ENCODE measurements around the gene GRID1. TPM values are rescaled to one million over a fixed set of nuclear protein-coding genes. Genes with fewer than 3 reads are reported as not detected.

The GRID1 gene
- total RNA-seq, 1 donor from 2014 or later = 0.20 TPM

DNA sequence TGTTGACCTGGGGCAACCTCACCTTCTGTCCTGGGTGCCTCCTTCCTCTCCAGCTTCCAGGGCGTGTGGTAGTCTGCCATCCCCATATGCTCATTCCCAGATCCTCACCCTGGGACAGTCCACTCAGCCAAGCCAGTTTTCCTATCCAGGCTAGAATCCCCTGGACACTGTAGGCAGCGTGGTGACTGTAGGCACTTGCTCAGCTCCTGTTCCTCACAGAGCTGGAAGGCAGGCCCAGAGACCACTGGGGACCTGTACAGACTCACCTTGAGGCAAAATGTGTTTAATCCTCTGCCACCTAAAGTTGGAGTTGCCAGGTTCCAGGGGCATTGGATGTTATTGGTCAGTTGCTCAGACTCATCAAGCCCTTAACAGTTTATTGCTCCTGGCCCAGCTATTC lies 2.4 kb upstream of the GRID1 start:
- no peak for DNase-seq (ENCODE audit: low read depth)

DNA sequence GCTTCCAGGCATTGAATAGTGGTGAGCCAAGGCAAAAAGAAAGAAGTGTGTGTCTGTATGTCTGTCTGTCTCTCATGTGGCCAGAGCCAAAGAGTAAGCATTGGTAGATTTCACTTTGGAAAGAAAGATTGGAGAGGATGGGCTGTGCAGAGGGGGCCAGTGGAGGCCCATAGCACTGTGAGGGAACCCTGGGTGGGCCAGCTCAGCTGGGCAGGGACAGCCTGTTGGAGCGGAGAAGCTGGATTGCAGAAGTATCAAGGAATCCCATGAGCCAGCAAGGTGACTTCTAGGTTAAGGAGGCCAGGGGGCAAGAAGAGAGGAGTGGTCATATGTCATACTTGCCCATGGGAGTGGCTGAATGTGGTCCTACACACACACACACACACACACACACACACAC lies 1.5 kb upstream of the GRID1 start:
- DNase-seq (ENCODE audit: low read depth) = no peak

DNA sequence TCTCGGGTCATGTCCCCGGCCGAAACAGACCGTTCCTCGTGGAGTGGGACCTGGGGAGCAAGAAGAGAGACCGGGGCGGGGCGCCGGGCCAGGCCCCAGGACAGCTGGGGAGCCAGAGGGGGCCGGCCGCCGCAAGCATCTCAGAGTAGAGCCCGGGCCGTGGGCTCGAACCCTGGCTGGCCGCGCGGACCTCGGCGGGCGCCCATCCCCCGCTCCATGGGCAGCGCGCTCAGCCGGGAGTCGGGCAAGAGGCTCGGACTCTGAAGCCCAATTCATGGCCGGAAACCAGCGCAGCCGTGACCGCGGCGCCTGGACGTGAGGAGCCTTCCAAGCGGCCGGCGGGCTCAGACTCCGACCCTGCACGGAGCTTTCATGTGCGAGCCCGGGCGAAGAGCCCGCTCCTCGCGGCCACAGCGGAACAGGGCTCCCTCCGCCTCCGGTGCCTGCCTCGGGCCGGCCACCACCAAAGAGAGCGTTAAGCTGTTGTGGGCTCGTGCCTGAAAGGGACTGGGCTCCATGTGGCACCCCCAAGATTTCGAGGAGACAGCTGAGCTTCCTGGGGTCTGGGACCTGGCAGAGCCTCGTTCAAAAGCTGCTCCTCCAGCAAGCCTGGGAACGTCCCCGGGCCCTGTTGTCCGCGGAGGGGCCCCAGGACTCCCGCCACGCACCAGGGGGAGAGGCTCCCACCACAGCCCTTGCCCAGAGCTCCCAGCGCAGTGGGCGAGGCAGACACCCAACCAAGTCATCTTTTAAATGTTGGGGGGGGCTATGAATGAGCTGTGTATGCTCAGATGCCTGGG lies 757 bp upstream of the GRID1 start:
- no peak for DNase-seq (ENCODE audit: low read depth)

DNA sequence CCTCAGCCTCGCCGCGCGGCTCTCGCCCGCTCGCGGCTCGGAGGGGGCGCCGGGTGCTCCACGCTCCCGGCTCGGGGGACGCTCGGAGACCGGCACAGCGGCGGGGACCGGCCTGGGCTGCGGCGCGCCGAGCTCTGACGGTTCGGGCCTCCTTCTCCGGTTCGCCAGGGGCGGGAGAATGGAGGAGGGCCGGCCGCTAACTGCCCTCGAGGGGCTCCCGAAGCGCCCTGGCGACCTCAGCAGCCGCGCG lies 232 bp upstream of the GRID1 start:
- DNase-seq (ENCODE audit: low read depth) = no peak

DNA sequence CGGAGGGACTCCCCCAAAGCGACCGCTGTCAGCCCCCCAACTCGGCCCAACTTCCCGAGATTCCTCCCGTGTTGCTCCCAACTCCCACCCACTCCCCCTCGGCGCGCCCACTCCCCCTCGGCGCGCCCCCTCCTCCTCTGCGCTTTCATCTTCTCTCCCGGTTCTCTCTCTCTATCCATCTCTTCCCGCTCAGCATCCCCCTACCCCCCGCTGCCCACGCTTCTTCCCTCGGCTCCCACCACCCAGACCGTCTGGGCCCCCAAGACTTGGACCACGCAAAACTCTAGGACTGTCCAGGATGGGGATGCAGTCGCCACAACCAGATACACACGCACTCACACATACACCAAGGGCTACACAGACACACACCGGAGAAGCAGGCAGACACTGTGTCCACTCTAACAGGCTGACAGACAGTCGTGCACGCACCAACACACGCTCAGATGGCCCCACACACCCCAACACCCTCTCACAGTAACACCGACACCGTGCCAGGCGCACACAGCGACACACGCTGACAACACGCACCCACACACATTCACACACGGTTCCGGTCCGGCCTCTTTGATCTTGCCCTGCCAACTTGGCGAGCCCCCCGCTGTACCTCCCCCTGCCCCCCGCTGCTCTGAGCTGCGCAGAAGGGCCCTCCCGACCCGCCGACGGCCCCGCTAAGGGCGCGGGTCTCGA lies 1.1 kb downstream of the GRID1 start:
- DNase-seq (ENCODE audit: low read depth) = no peak

DNA sequence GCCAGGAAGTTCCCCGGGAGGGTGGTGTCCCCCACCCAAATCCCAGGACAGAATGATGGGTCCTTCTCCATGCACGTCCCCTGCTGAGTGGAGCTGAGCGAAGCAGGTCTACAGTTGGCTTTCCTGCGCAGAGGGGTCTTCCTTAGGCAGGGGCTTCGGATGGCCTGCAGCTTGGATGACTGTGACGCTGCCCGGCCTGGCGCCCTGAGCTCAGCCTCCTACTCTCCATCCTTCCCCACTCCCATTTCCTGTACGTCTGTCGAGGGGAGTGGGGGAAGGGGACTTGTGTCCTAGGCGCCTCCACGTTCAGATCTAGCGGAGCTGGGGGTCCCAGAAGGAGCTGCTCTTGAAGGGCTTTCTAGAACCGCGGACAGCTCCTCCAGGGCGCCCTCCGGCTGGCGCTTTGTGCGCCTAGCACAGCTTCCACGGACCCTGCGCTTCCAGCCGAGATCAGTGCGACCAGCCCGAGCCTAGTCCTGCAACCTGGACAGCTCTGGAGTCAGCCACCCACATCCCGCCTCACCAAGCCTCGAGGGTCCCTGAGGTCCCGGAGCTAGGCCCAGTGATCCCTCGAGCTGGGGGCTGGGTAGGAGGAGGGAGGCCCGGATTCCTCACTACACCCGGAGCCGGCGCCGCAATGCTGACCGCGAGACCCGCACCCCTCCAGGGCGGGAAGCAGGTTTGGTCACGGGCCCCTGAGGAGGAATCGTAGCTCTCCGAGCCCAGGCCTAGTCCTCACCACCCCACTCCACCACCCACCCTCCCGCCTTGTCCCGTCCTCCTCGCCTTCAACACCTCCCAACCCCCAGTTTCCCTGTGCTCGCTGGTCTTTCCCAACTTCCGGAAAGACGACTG lies 1.9 kb downstream of the GRID1 start:
- no peak for DNase-seq (ENCODE audit: low read depth)

DNA sequence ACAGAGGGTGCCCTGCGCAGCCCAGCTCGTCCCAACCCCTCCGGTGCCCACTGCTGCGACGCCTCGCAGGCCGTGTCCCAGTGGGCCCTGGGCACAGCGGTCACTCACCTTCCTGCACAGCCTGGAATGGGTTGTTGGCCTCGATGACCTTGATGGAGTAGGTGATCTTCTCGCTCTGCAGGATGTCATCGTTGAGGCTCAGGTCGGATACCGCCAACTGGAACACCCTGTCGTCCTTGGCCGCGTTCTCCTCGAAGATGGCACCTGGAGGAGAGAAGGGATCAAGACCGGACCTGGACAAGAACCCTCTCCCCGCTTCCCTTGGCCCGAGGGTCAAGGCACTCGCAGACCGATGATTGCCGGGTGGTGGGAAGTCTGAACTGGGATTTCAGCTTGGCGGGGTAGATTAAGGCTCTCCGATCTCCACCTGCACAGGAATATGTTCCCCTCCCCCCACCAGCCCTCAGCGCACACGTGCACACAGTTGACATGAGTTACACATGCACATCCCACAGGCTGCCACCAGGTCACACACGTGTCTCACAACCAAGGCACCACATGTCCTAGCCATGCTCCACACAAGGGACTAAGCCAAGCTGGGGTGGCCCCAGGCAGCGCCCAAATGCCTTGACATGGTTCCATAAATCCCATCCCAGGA lies 2.6 kb downstream of the GRID1 start:
- no peak for DNase-seq (ENCODE audit: low read depth)

DNA sequence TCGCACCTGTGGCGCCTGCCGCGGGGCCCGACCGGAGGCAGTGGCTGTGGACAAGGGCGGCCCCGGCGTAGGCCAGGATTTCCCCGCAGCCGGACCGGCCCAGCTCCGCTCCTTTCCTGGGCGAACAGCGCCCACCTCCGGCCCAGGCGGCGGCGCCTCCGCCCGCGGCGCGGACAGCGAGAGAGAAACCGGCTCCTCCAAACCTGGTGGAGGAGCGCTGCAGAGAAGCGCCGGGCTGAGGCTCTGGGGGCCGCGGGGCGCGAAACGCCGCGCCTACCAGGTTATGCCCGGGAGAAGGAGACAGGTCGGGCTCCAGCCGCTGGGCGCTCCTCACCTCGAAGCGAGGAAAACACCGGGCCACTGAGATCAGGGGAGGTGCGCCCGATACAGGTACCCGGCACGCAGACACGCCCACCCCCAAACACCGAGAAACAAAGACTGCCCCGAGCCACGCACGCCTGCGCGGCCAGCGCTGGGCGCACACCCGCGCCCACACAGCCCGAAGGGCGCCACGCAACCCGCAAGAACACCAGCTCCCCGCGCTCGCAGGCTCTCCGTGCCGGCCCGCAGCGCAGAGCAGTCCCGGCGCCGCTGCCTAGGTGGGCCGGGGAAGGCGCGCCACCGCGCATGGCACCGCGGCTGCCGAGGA lies 3.3 kb downstream of the GRID1 start:
- no peak for DNase-seq (ENCODE audit: low read depth)

DNA sequence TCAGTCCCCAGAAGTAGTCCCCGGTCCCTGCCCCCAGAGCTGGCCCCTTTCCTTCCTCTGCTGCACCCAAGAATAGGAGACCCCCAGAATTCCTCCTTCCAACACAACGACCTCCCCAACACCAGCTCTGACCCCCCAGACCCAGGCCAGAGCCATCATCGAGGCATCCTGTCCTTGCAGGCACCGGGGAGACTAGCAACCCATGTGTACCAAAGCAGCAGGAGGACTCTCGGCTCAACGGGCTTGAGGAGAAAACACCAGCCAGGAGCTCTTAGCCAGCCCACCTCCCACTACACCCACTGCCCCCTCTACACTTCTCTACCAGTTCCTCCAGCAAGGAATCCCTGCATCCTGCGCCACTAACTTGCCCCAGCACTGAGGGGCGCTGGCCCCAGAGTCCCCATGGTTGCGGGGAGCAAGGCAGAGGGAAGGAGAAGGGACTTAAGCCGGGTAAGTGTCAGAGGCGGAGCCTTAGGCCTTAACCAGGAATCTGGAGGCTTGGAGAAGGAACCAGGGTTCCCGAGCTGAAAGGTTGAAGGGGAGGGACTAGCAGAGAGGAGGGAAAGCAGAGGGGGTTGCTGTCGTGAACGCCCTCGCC lies 3.9 kb downstream of the GRID1 start:
- DNase-seq (ENCODE audit: low read depth) = no peak

DNA sequence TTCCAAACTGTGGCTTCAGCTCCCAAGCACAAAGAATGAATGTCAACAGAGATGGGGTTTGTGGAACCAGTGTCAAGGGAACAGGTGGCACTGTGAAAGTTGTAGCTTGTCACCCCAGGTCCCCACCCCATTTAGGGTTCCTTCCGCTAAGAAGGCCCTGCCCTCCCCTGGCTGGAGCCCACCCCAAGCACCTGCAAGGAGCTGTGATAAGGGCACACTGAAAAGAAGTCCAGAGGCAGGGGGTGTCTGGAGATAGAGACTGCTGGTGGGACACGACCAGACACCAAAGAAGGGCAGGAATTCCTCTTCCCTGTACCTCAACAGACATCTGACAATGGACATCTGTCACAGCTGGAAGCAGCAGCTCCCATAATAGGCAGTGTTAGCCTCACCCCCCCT lies 4.5 kb downstream of the GRID1 start:
- DNase-seq (ENCODE audit: low read depth) = no peak

DNA sequence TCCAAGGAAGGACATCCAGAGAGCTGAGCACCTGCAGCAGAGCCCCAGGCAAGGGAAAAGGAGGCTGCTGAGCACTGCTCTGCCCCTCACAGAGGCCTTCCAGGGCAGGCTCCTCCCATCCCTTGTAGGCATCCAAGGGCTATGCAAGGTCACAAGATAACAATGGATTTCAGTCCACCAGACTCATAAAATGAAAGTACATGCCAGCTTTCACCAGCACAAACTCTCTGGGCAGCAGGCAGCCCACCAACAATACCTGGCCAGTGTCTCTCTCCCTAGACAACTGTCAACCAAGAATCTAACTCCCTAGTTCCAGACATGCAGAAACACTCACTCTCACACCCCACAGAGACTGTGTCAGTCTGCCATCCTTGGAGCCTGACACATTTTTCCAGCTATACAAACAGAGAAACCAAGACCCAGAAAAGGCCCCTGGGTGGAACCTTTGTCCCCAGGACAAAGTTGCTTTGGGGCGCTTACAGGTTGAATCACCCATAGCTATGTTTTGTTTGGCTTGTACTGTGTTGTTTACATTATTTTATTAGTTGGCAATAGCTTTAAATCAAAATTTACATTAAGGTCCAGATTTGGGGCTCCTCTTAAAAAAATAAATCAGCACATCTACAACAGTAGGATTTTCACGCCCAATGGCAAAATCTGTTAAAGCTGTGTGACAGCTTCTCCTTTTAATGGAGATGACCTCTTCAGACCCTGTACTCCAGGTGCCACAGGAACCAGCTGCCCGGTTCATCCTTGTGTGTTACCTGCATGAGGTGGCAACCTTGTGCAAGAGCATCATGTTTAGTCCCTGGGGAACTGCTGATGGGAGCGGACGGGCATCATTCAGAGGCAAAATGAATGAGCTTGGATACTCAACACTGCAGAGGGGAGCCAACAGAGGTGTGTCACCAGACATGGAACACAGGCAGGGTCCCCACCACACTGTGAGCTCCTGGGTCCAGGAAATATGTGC lies 5.2 kb downstream of the GRID1 start:
- DNase-seq (ENCODE audit: low read depth) = no peak

DNA sequence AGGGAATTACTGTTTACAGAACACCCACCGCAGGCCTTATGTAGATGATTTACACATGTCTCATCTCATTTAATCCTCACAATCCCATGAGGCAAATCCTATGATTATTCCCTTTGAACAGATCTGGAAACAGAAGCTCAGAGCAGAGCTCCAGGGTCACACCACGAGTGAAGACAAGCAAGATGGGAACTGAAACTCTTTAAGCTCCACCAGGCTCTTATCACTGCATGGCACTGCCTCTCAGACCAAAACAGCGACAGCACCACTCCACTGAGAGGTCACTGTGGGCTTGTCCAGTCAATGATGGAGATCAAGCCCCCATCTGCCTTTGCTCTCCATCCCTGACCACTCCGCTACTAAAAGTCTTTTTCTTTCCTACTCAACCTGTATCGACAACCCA lies 5.9 kb downstream of the GRID1 start:
- DNase-seq (ENCODE audit: low read depth) = no peak

DNA sequence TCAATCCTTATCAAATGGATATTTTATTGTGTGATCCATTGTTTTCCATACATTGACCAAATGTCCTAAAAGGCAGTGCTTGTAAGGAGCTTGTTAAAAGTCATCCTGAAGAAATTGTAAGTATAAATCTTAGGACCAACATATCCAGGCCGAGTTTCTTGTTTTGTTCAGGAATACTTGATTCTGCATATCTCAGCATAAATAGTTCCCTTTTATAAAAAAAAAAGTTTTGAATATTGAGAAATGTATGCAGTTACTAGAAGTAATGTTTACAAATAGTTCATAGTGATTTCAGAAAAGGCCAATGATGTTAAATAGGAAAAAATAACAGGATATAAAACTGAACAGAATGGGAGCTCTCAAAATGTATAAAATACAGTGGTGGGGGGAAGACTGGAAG lies 6.6 kb downstream of the GRID1 start:
- DNase-seq (ENCODE audit: low read depth) = no peak

DNA sequence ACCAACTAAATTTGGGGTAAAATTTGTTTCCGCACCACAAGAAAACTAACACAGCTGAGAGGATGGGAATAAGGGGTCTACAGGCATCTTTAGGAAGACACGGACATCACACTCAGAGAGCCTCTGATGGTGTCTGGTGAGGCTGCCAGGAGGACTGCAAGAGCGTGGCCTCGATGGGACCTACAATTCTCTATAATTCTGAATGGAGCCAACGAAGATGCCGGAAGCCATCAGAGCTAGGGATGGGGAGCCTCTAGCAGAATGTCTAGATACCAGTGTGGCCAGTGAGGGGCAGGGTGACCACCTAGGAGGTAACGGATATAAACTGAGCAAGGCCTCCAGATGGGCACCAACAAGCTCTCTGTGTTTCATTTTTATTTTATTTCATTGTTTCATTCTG lies 7.5 kb downstream of the GRID1 start:
- no peak for DNase-seq (ENCODE audit: low read depth)

DNA sequence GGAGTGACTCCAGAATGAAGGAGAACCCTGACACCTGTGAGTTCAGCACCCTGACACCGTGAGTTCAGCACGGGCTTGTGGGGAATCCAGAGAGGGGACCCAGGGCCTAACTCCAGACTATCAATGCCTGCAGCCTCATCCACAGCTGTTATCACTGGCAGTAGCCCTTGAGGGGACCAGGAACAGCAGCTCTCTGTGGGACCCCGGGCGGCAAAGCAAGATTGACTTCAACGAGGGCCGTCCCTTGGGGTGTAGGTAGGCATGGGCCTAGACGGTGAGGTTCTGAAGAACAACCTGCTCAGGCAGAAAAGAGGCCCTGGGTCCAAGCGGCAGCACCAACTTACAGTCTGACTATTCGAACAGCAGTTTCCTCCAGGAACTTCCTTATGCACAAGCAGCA lies 8.9 kb downstream of the GRID1 start:
- DNase-seq (ENCODE audit: low read depth) = no peak

DNA sequence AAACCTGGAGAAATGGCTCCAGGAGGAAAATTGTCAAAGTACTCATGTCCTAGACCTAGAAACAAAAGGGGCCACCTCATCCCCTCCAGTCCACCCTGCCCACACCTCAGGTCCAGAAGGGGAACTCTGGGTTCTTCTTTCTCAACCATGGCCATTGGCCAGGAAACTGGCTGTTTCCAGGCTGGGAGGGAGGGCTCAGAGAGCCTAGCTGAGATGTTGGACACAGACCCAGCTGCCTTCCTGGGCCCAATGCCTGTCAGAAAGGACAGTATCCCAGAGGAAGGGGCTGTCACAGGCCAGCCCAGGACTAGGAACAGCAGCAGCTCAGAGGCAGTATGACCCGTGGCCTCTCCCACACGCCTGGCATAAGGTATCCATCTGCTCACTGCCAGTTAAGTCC lies 9.6 kb downstream of the GRID1 start:
- DNase-seq (ENCODE audit: low read depth) = no peak

DNA sequence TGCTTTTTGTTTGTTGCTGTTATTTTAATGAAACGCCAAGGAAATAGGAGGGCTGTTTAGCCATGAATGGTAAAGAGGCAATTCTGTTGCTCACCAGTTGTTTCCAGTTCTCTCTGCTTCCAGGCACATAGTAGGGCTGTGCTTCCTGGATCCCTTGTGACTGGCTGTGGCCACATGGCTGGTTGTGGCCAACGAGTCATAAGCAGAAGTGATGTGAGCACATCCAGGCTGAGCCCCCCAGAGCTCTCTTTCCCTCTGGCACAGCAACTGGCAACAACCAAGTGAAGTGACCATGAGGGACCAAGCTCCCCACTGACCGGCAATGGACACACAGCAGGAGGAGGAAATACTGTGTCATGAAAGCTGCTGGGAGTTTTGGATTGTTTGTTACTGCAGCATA lies 10.3 kb downstream of the GRID1 start:
- DNase-seq (ENCODE audit: low read depth) = no peak

DNA sequence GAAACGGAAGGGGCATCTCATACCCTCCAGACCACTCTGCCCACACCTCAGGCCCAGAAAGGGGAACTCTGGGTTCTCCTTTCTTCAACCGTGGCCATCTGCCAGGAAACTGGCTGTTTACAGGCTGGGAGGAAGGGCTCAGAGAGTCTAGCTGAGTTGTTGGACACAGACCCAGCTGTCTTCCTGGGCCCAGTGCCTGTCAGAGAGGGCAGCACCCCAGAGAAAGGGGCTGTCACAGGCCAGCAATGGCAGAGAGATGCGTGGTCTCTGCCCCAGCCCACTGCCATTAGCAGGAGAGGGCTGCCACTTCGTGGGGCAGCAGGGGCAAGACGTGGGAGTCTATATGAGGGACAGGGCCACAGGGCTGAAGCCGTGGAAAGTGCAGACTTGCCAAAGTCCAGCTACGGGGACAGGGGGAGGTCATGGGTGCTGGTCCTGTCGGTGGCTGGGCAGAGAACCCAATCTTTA lies 11.0 kb downstream of the GRID1 start:
- DNase-seq (ENCODE audit: low read depth) = no peak

DNA sequence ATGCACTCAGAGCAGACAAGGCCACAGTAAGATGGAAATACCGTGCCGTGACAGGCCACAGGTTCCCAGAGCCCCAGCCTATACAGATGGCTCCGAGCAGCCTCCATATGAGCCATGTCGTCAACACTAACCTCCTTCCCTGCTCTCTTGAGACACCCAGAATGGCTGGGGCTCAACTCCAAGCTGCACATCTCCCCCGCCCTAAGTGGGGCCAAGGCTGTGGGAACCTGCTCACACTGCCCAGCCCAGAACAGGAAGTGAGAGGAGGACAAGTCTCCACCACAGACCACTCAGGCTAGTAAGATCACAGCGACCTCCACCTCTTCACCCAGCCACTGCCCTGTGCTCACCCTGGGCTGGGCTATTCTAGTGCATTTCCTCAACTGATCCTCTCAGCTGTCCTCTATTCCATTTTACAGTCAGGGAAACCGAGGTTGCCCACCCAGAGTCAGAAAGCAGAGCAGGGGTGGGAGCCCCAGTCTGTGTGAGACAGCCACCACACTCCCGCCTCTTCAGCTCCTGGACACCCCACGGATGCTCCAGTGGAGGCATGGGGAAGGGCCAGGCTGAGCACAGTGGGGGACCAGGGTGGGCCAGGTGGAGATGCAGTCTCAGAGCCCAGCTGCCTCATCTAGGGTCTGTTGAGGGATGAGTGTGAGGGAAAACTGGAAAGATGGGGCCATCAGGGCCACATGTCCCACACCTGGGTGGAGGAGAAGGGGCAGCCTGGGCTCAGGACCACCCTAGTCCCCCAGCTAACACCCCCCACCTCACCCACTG lies 11.6 kb downstream of the GRID1 start:
- no peak for DNase-seq (ENCODE audit: low read depth)
